IMR-90 (cell line): ENCODE measurements around the gene ZNF266. TPM values are rescaled to one million over a fixed set of nuclear protein-coding genes. Genes with fewer than 3 reads are reported as not detected.

ENCODE experiments used
- ATAC-seq: fragments of 200-7000 bp; cut with Tn5 transposase; 2 replicates; pipeline ENCODE4 v1.9.1; 2020; ENCODE audit warnings: low read depth, mild to moderate bottlenecking, moderate library complexity
- BruUV-seq: library from RNA; stranded (reverse); fragments of 400-500 nt; replicated peaks from 2 replicates; lab custom pipeline; 2021; lab: Mats Ljungman, UMichigan
- CTCF ChIA-PET: fragments of 300-600 bp; formaldehyde crosslinking; extraction: SDS; loops from one replicate; lab custom pipeline; 2021; ENCODE audit warnings: antibody characterized with exemption; lab: Yijun Ruan, JAX
- POLR2A ChIA-PET: fragments of 300-600 bp; sonication (Branson Sonifier 250); formaldehyde crosslinking; loops from one replicate; lab custom pipeline; 2022; ENCODE audit warnings: antibody characterized with exemption; ENCODE audit not compliant: unreplicated experiment; lab: Charles Lee
- DNase-seq: peaks from one replicate; pipeline ENCODE4 v3.0.0; 2013
- H2AFZ ChIP-seq: replicated peaks from 2 replicates; pipeline ENCODE3; 2013; ENCODE audit warnings: low read length, mild to moderate bottlenecking; ENCODE audit not compliant: poor library complexity
- H2AK5ac ChIP-seq: 2 replicates; pipeline ENCODE4 v1.6.1; 2013; ENCODE audit warnings: low read depth, low read length, inconsistent platforms
- H2AK9ac ChIP-seq: replicated peaks from 2 replicates; pipeline ENCODE3; 2013; ENCODE audit warnings: mild to moderate bottlenecking, low read depth, low read length, moderate library complexity; ENCODE audit not compliant: poor library complexity
- H2BK120ac ChIP-seq: 2 replicates; pipeline ENCODE4 v1.6.1; 2013; ENCODE audit warnings: low read depth, low read length, inconsistent platforms
- H2BK15ac ChIP-seq: 3 replicates; pipeline ENCODE4 v1.6.1; 2013; ENCODE audit warnings: low read depth, low read length, inconsistent platforms
- H2BK20ac ChIP-seq: 2 replicates; pipeline ENCODE4 v1.6.1; 2013; ENCODE audit warnings: low read depth, mild to moderate bottlenecking, inconsistent platforms, low read length, moderate library complexity
- H2BK5ac ChIP-seq: 2 replicates; pipeline ENCODE4 v1.6.1; 2013; ENCODE audit warnings: mild to moderate bottlenecking, low read depth, low read length, inconsistent platforms; ENCODE audit not compliant: poor library complexity, severe bottlenecking
- H3K14ac ChIP-seq: replicated peaks from 2 replicates; pipeline ENCODE4 v1.6.1; 2013; ENCODE audit warnings: low read depth, low read length, inconsistent platforms
- H3K18ac ChIP-seq: 2 replicates; pipeline ENCODE4 v1.6.1; 2013; ENCODE audit warnings: low read depth, low read length, control low read depth
- H3K23ac ChIP-seq: 2 replicates; pipeline ENCODE4 v1.6.1; 2013; ENCODE audit warnings: low read depth, low read length, inconsistent platforms
- H3K27ac ChIP-seq: 2 replicates; pipeline ENCODE4 v1.5.1; 2013; ENCODE audit warnings: mild to moderate bottlenecking, control low read depth, low read length; ENCODE audit not compliant: insufficient read depth
- H3K27me3 ChIP-seq: 2 replicates; pipeline ENCODE4 v1.6.1; 2013; ENCODE audit warnings: low read length; ENCODE audit not compliant: control insufficient read depth, insufficient read depth
- H3K36me3 ChIP-seq: 2 replicates; pipeline ENCODE4 v1.6.1; 2013; ENCODE audit warnings: low read length, mixed read lengths; ENCODE audit not compliant: control insufficient read depth, insufficient read depth
- H3K4ac ChIP-seq: 2 replicates; pipeline ENCODE4 v1.6.1; 2013; ENCODE audit warnings: low read depth, low read length, inconsistent platforms
- H3K4me1 ChIP-seq: 2 replicates; pipeline ENCODE4 v1.6.1; 2013; ENCODE audit warnings: low read length, mixed read lengths; ENCODE audit not compliant: control insufficient read depth, insufficient read depth
- H3K4me2 ChIP-seq: 2 replicates; pipeline ENCODE4 v1.6.1; 2013; ENCODE audit warnings: low read depth, mild to moderate bottlenecking, control low read depth, low read length, moderate library complexity
- H3K4me3 ChIP-seq: 2 replicates; pipeline ENCODE4 v1.5.1; 2013; ENCODE audit warnings: low read depth, mild to moderate bottlenecking, control low read depth, low read length, moderate library complexity; ENCODE audit not compliant: insufficient read depth
- H3K56ac ChIP-seq: 2 replicates; pipeline ENCODE4 v1.6.1; 2013; ENCODE audit warnings: low read length, inconsistent platforms; ENCODE audit not compliant: insufficient read depth; ENCODE audit errors: extremely low read depth
- H3K79me1 ChIP-seq, 2 experiments: 2 replicates each; pipeline ENCODE4 v1.6.1; 2013; ENCODE audit warnings: low read length in 2 of 2, inconsistent platforms in 1 of 2, low read depth in 1 of 2
- H3K9ac ChIP-seq: 2 replicates; pipeline ENCODE4 v1.6.1; 2013; ENCODE audit warnings: low read depth, low read length, control low read depth
- H3K9me1 ChIP-seq: 2 replicates; pipeline ENCODE4 v1.6.1; 2013; ENCODE audit warnings: low read length, inconsistent platforms; ENCODE audit not compliant: insufficient read depth
- H3K9me3 ChIP-seq: 2 replicates; pipeline ENCODE4 v1.6.1; 2013; ENCODE audit warnings: low read length; ENCODE audit not compliant: control insufficient read depth, insufficient read depth
- H4K20me1 ChIP-seq: 2 replicates; pipeline ENCODE4 v1.6.1; 2013; ENCODE audit warnings: low read length, inconsistent platforms; ENCODE audit not compliant: insufficient read depth
- H4K5ac ChIP-seq: 2 replicates; pipeline ENCODE4 v1.6.1; 2013; ENCODE audit warnings: mild to moderate bottlenecking, low read depth, low read length, control low read depth
- H4K8ac ChIP-seq, 2 experiments: 2 replicates each; pipeline ENCODE4 v1.6.1; 2013; ENCODE audit warnings: low read depth in 2 of 2, low read length in 2 of 2, control low read depth in 1 of 2, inconsistent platforms in 1 of 2
- H4K91ac ChIP-seq: 2 replicates; pipeline ENCODE4 v1.6.1; 2013; ENCODE audit warnings: low read depth, low read length, inconsistent platforms; ENCODE audit not compliant: insufficient read depth
- BHLHE40 ChIP-seq: fragments of 150-350 bp; IDR thresholded peaks from 2 replicates; pipeline ENCODE4 v1.6.1; 2016; ENCODE audit warnings: mild to moderate bottlenecking, low read depth, low read length
- CEBPB ChIP-seq: IDR thresholded peaks from 2 replicates; pipeline ENCODE4 v1.6.1; 2012; ENCODE audit warnings: low read depth, low read length, improper control_type of control experiment
- CHD1 ChIP-seq: IDR thresholded peaks from 2 replicates; pipeline ENCODE4 v1.6.1; 2012; ENCODE audit warnings: low read depth, low read length, improper control_type of control experiment
- CTCF ChIP-seq: conservative IDR thresholded peaks from 2 replicates; pipeline ENCODE4 v1.5.1; 2012; ENCODE audit warnings: mild to moderate bottlenecking, low read depth, low read length, improper control_type of control experiment
- ELK1 ChIP-seq: fragments of 150-350 bp; IDR thresholded peaks from 2 replicates; pipeline ENCODE4 v1.6.1; 2016; ENCODE audit warnings: low read depth, mild to moderate bottlenecking, low read length, moderate library complexity, borderline replicate concordance
- FOS ChIP-seq: fragments of 150-350 bp; IDR thresholded peaks from 2 replicates; pipeline ENCODE4 v1.6.1; 2016; ENCODE audit warnings: low read depth, low read length
- MAFK ChIP-seq: IDR thresholded peaks from 2 replicates; pipeline ENCODE4 v1.6.1; 2012; ENCODE audit warnings: low read depth, low read length, improper control_type of control experiment
- MAZ ChIP-seq: IDR thresholded peaks from 2 replicates; pipeline ENCODE4 v1.6.1; 2012; ENCODE audit warnings: low read depth, mild to moderate bottlenecking, low read length, improper control_type of control experiment, moderate library complexity, borderline replicate concordance
- MXI1 ChIP-seq: IDR thresholded peaks from 2 replicates; pipeline ENCODE4 v1.6.1; 2012; ENCODE audit warnings: low read depth, mild to moderate bottlenecking, low read length, moderate library complexity, borderline replicate concordance
- NFE2L2 ChIP-seq: fragments of 150-350 bp; IDR thresholded peaks from 2 replicates; pipeline ENCODE4 v1.6.1; 2016; ENCODE audit warnings: low read depth, mild to moderate bottlenecking, low read length
- POLR2A ChIP-seq: IDR thresholded peaks from 2 replicates; pipeline ENCODE4 v1.6.1; 2012; ENCODE audit warnings: mild to moderate bottlenecking, low read depth, low read length
- RAD21 ChIP-seq: IDR thresholded peaks from 2 replicates; pipeline ENCODE4 v1.6.1; 2012; ENCODE audit warnings: low read length, improper control_type of control experiment
- RCOR1 ChIP-seq: IDR thresholded peaks from 2 replicates; pipeline ENCODE4 v1.6.1; 2012; ENCODE audit warnings: mild to moderate bottlenecking, low read length, improper control_type of control experiment; ENCODE audit not compliant: insufficient replicate concordance
- RFX5 ChIP-seq: IDR thresholded peaks from 2 replicates; pipeline ENCODE4 v1.8.0; 2012; ENCODE audit warnings: low read depth, mild to moderate bottlenecking, low read length, moderate library complexity
- SMC3 ChIP-seq: fragments of 150-350 bp; IDR thresholded peaks from 2 replicates; pipeline ENCODE4 v1.6.1; 2016; ENCODE audit warnings: low read depth, mild to moderate bottlenecking, antibody characterized with exemption, low read length, moderate library complexity
- WGBS, 2 experiments: methylation state at CpG; one replicate each; pipeline versions ENCODE4 v1.1.5 to v1.1.7; 2013; ENCODE audit warnings: missing lambda C conversion rate in 2 of 2; ENCODE audit not compliant: insufficient read length in 1 of 2; ENCODE audit errors: extremely low coverage in 2 of 2; 5-methylcytosine and 5-hydroxymethylcytosine counted together
- dilution Hi-C: fragments of 300-500 bp; cut with HindIII; formaldehyde crosslinking; loops from one replicate; pipeline ENCODE4 v1.14.3; 2018; ENCODE audit warnings: low sequenced_read_pairs; ENCODE audit not compliant: unreplicated experiment
- in situ Hi-C: fragments of 300-500 bp; cut with MboI; formaldehyde crosslinking; loops from 3 replicates; pipeline ENCODE4 v1.14.3; 2019; ENCODE audit warnings: low sequenced_read_pairs, inconsistent platforms, mixed read lengths
- intact Hi-C: fragments of 100-400 bp; cut with micrococcal nuclease; formaldehyde crosslinking; loops from 2 replicates; pipeline ENCODE4 v1.10.0; 2022
- polyA plus RNA-seq, 3 experiments: library from polyadenylated mRNA; depleted of rRNA; stranded (reverse); fragments of >200 nt; gene quantifications; 2 replicates each; pipeline ENCODE4 v1.2.3, GENCODE V29; 2012; ENCODE audit warnings: low replicate concordance in 1 of 3
- total RNA-seq: library from RNA; depleted of rRNA; stranded (reverse); fragments of >200 nt; gene quantifications from 2 replicates; pipeline ENCODE4 v1.2.3, GENCODE V29; 2012
- TF ChIP-seq, protein P1 (sequence below): fragments of 150-350 bp; IDR thresholded peaks from 2 replicates; pipeline ENCODE4 v1.6.1; 2017; ENCODE audit warnings: mild to moderate bottlenecking, antibody characterized with exemption, low read length, low read depth

Gene ZNF266
- total and polyA plus RNA-seq, 2 of the 4 experiments (the other 2 are of a cell fraction): 9.3 to 9.8 TPM

GRCh38 chr19:9430444-9430843 lies 4.9 kb downstream of the ZNF266 start:
- Histone ChIP-seq H2BK5ac (no peak overlapping the region), H4K20me1 (no peaks in the 10 kb centered on the region), H3K23ac (no peak overlapping the region), H3K27me3 (no peaks in the 10 kb centered on the region), H4K8ac (no peak overlapping the region), H3K36me3 (peaks cover 29% of the 10 kb centered on the region), H2BK120ac (no peak overlapping the region), H2BK15ac (no peak overlapping the region), H2AK9ac (no peak overlapping the region), H3K4ac (no peak overlapping the region), H3K27ac (no peak overlapping the region), H3K79me1 (peaks cover 16 to 32% of the 10 kb centered on the region in 2 experiments), H4K5ac (no peak overlapping the region), H3K4me2 (no peak overlapping the region), H3K9me3 (no peaks in the 10 kb centered on the region), H3K9ac (no peak overlapping the region), H2BK20ac (no peak overlapping the region), H2AK5ac (no peak overlapping the region), H3K9me1 (no peaks in the 10 kb centered on the region), H3K18ac (no peak overlapping the region), H4K91ac (no peak overlapping the region), H2AFZ (no peak overlapping the region), H3K14ac (no peak overlapping the region), H3K4me3 (no peak overlapping the region), H3K56ac (no peak overlapping the region), H3K4me1 (no peaks in the 10 kb centered on the region)
- ChIA-PET POLR2A (no interaction called here), CTCF (interaction anchor here (0.6 kb wide), 1 partner anchor 14 kb away, joined by 5 read pairs; no protein-coding TSS in a partner anchor)
- intact Hi-C loops (loop anchor here (10.0 kb wide), 1 partner anchor 226 kb away; no protein-coding TSS in a partner anchor), in situ Hi-C loops (no loop called here), dilution Hi-C loops (no loop called here)
- DNase-seq (no peak), ATAC-seq (no peak)
- TF ChIP-seq ELK1 (no peak), RCOR1 (no peak), MXI1 (no peak), FOS (no peak), CHD1 (no peak), CEBPB (no peak), BHLHE40 (no peak), MAZ (no peak), RFX5 (no peak), SMC3 (no peak), POLR2A (no peak), RAD21 (no peak), CTCF (no peak), MAFK (no peak), NFE2L2 (no peak)
- TF ChIP-seq, protein P1, sequence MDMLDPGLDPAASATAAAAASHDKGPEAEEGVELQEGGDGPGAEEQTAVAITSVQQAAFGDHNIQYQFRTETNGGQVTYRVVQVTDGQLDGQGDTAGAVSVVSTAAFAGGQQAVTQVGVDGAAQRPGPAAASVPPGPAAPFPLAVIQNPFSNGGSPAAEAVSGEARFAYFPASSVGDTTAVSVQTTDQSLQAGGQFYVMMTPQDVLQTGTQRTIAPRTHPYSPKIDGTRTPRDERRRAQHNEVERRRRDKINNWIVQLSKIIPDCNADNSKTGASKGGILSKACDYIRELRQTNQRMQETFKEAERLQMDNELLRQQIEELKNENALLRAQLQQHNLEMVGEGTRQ: no peak
- BruUV-seq: no TSS peak
- 80% methylated on average over 1 of the region's 1 CpG; no CpG with 5 or more reads in 1 of the 2 experiments for WGBS, 2 experiments
